GM10266 (cell line): ENCODE results near the gene HIP1.
"Not testable (repeated sequence)": the region's sequence is repeated elsewhere in the genome, so short reads cannot be mapped to it uniquely, and the experiment has no call there.

Experiments
- DNase-seq: peaks from one replicate; pipeline ENCODE4 v3.0.0; 2012; ENCODE audit errors: extremely low spot score
- CTCF ChIP-seq: IDR thresholded peaks from 2 replicates; pipeline ENCODE4 v1.5.1; 2012; ENCODE audit warnings: mild to moderate bottlenecking, low read depth; ENCODE audit not compliant: control insufficient read depth, insufficient read depth; ENCODE audit errors: missing control alignments

HIP1 gene

GRCh38 chr7:75608451-75609122 lies 130.2 kb downstream of the HIP1 start:
- DNase-seq: no peak
- no peak for TF ChIP-seq CTCF

GRCh38 chr7:75604408-75604807 lies 134.3 kb downstream of the HIP1 start:
- DNase-seq: no peak
- no peak for TF ChIP-seq CTCF

- DNase-seq: not testable (repeated sequence)
These were observed 135.9 kb downstream of the HIP1 start for GRCh38 chr7:75602831-75603230.

- TF ChIP-seq CTCF: no peak
- no peak for DNase-seq
These were observed 137.2 kb downstream of the HIP1 start for GRCh38 chr7:75601539-75601938.

- DNase-seq: not testable (repeated sequence)
These were observed 138.0 kb downstream of the HIP1 start for GRCh38 chr7:75600748-75601147.

GRCh38 chr7:75599244-75599781 lies 139.4 kb downstream of the HIP1 start:
- TF ChIP-seq CTCF: no peak
- no peak for DNase-seq

- peak; percentile 45 for DNase-seq
- no peak for TF ChIP-seq CTCF
These were observed 141.8 kb downstream of the HIP1 start for GRCh38 chr7:75596727-75597614.

GRCh38 chr7:75595766-75596165 lies 143.0 kb downstream of the HIP1 start:
- TF ChIP-seq CTCF: no peak
- no peak for DNase-seq

- not testable (repeated sequence) for DNase-seq
These were observed 145.1 kb downstream of the HIP1 start for GRCh38 chr7:75593500-75594184.
